Stimulated activated CD4-positive, alpha-beta T cell treated with anti-CD3 and anti-CD28 coated beads, Interleukin-12 subunit alpha, Interleukin-12 subunit beta, amount 100 ng/mL, for 24 hours (primary cell): ENCODE data around the gene DPYSL3.
"Not testable (repeated sequence)": the region's sequence is repeated elsewhere in the genome, so short reads cannot be mapped to it uniquely, and the experiment has no call there.

Experiments
- DNase-seq, 2 experiments: peaks; one replicate each; pipeline ENCODE4 v3.0.0-alpha.2; 2020; ENCODE audit warnings: low read depth in 2 of 2

Gene DPYSL3

DNA sequence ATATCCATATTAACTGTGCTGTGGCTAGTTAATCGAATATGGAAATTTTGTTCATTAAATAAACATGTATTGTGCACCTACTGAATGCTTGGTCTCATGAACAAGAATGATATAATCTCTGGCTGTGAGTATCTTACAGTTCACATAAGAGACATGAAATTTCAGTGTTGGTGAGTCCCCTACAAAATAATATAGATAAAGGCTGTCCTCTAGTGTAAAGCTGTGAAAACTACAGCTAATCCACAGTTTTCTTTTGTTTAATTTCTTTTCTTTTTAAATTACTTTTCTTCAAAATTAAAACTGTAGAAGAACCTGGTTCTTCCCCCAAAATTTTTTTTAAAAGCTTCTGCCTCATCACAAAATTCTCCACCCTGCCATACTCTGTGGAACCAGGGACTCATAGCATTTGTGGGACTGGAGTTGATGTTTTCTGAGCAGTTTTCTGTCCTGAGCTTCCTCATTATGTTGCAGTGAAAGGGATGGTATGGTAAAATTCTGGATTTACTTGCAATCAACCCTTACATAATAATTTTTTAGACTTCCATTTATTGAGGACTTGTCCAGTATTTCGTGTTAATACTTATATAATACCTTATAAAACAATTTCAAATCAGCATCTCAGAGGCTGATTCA is 140.0 kb downstream of the DPYSL3 start:
- no peak for DNase-seq

DNA sequence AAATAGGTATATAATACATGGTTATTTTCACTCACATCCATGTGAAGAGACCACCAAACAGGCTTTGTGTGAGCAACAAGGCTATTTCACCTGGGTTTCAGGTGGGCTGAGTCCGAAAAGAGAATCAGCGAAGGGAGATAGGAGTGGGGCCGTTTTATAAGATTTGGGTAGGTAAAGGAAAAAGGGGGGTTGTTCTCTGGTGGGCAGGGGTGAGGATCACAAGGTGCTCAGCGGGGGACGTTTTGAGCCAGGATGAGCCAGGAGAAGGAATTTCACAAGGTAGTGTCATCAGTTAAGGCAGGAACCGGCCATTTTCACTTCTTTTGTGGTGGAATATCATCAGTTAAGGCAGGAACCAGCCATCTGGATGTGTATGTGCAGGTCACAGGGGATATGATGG is 142.5 kb downstream of the DPYSL3 start:
- DNase-seq, result not testable (repeated sequence)

DNA sequence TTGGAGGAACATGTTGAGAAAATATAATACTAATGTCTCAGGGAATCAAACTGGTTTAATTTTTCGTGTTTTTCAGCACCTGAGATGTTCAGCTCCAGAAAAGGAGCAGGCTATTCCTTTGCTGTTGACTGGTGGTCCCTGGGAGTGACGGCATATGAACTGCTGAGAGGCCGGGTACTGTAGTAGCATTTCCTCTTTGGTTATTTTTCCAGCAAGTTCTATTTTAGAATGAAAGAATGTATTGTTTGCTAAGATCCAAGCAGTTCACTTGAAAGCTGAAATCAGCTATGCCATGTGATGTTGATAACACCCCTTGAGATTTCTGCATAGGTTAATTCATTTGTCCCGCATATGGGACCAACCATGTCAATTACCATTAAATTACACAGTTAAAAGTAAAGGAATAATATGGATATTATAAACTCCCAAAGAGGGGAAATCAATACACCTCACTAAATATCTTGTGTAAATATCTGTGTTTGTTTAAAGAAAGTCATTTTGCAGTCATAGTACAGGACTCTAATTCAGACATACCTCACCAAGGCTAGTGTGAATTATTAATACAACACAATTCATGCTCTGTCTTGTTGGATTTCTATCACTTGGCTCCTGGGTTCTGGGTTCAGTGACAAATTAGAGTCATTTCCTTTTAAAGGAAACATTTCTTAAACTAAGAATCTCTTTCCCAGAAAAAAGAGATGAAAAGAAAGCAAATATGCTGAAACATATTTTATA is 148.3 kb downstream of the DPYSL3 start:
- DNase-seq, result no peak

DNA sequence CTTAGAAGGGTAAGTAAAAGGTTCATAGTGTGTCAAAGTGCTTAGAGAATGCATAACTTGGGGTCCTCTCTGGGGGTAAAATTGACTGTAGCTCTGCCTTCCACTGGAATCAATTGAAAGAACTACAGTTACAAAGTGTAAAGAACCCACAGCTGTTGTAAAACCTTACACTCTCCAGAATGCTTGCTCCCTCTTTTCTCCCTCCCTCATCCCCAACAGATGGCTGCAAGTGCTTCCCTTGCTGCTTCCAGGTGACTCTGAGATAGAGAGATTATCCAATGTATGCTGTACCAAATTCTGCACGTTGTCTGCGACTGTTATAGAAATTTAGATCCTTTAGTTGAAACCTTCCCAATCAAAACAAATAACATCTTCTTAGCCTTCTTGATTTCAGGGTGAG is 149.1 kb downstream of the DPYSL3 start:
- DNase-seq, result no peak

DNA sequence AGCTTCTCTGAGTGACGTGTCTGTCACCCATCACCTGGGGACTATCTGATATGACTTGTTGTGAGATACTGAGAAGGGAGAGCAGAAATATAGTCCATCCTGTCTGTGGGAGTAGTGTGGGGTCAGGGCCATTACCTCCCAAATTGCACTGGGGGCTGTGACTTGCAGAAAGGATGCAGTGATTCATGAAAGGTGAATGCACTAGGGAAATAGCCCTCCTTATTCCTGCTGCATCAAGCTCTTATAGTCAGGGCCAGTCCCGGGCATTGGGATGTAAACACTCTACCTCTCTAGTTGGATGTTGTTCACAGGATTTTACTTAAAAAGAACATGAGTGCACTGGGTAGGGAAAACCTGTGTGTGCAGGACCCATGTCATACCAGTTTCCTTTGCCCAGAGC is 150.3 kb downstream of the DPYSL3 start:
- DNase-seq, result no peak

DNA sequence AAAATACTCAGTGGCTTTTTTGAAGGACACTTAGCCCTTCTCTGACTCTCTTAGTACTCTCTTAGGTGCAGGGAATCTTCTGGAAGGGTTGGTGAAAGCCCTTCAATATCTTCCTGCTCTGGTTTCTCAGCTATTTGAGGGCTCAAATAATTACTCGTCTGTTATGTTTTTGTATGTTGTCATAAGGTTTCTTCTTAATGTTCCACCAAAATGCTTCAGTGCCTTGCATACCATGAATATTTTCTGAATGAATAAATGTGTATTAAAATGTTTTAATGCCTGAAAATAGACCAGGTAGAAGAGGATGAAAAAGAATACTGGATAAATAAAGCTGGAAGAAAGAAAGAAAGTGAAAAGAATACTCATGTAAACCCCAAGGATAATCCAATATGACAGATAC is 150.8 kb downstream of the DPYSL3 start:
- DNase-seq, result no peak

DNA sequence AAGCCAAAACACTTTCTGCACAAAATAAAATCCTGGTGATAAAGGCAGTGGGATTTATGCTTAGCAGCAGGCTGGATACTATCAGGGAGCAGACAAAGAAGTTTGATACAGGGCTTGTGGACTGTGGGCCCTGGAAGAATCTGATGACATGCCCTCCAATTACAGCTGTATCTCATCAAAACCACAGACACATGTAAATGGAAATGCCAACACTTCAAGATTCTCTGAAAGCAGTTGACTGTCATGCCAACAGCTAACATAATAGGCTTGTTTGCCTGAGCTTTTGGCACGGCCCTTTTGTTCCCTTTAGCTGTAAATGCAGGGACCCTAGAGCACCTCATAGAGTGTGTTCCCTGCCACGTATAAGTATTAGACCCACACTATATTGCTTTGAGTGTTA is 160.6 kb downstream of the DPYSL3 start:
- no peak for DNase-seq

DNA sequence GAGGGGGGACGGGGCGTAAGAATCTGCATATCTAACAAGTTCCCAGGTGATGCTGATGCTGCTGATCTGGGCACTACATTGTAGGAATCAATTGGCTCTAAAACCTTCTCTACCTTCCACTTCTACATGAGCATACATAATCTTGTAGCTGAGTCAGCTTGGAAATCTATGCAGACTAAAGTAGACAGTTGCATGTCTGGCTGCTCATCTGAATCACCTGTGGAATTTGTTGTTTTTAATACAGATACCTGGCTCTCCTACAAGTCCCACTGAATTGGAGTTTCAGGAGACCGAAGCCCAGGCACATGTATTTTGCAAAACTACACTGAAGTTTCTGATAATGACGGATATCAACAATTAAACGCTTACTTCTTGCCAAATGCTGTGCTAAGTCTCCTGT is 161.4 kb downstream of the DPYSL3 start:
- no peak for DNase-seq

DNA sequence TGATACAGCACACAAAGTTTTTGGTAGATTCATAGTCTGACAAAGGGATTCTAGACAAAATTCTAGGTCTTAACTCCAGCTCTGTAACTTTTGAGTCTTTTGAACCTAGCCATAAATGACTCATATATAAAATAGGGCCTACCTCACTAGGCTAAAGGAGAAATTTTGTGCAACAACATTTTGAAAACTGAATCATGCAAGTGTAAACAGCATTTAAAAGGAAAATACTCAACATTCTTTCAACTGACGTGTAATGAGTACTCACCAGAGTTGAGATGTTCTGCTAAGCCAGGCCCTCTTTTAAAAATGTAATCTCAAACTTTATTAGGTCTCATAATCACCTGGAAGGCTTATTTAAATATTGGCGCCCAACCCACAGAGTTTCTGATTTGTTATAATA is 161.8 kb downstream of the DPYSL3 start:
- DNase-seq, result no peak

DNA sequence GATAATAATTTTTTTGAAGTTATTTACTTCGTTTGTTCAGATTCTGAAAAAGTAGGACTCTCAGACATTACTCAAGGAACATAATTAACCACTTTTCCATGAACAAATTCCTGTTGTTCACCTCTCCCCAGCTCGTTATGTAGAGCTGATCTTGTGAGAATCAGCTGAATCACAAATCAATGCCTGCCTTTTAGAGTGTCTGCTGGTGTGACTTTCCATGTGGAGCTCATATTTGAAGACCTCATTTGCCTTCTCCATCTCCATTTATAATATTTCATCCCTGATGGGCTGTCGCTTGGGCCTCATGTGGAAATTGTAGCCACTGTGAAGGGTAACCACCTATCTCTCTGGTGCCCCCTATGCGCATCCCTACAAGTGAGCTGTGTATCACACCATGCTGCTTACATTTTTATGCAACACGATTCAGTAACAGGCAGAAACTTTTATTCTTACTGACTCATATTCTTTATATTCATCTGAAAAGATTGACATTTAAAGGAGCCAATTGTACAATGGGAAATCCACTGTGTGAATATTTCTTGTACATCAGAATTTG is 163.8 kb downstream of the DPYSL3 start:
- no peak for DNase-seq

DNA sequence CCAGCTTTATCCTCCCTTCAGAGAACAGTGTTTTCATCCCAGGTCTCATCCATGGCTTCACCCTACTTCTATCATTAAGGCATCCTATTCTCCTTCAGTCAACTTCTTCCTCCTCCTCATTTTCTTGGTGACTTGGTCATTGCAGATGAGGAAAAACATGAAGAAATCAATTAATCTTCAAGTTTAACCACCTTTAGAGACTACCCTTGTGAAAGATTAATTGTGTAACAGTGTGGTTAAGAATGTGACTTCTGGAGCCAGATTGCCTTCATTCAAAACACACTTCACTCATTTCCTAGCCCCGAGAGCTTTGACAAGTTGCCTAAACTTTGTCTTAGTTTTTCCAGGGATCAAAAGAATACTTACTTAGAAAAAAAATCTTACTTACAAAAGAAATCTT is 165.0 kb downstream of the DPYSL3 start:
- no peak for DNase-seq

DNA sequence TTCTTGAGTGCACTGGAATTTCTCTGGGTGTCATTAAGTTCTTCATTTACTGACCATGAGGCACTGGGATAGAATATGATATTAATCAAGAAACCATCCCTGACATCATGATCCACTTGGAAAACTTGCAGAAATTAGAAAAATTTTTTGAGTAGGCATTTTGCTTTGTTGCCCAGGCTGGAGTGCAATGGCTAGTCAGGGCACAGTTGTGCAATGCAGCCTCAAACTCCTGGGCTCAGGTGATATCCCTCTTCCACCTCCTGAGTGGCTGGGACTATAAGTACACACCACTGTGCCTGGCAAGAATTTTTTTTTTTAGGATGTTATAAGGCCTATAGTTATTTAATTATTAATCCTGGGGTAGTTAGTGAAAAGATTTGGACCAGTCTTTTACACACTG is 168.5 kb downstream of the DPYSL3 start:
- DNase-seq, result no peak

DNA sequence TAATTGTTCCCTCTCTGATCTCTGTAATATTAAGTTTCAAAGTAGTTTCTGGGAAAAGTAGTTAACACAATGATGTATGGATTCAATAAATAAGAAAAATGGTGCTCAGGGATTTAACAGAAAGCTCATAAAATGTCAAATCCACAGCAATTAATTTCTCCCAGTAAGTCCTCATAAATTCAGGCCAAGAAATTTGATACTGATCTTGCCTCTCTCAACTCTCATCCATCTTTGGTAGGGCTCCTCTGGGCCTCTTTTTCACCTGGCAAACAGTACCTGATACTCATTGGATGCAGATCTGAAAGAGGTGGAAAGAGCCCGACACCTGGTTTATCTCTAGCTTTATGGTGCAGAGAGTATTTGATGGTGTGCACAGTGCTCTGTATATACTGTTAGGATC is 168.9 kb downstream of the DPYSL3 start:
- DNase-seq, result no peak
